Neural cell (in vitro differentiated cells): ENCODE results near the gene TFDP1.

Source experiments
- CTCF ChIP-seq: fragments of 450-650 bp; IDR thresholded peaks from 2 replicates; pipeline ENCODE4 v1.5.1; 2014; ENCODE audit warnings: antibody characterized with exemption, mild to moderate bottlenecking, moderate library complexity; ENCODE audit not compliant: poor library complexity, severe bottlenecking
- EP300 ChIP-seq: fragments of 450-650 bp; conservative IDR thresholded peaks from 2 replicates; pipeline ENCODE4 v1.6.1; 2014; ENCODE audit warnings: antibody characterized with exemption, mild to moderate bottlenecking, moderate library complexity; ENCODE audit not compliant: poor library complexity, severe bottlenecking
- EZH2 ChIP-seq: fragments of 200-600, 300-800 bp; shearing (Covaris generic), sonication (generic); IDR thresholded peaks from 2 replicates; pipeline ENCODE4 v1.6.1; 2014; ENCODE audit warnings: antibody characterized with exemption, low read length, borderline replicate concordance, mild to moderate bottlenecking; ENCODE audit not compliant: insufficient read depth, poor library complexity, severe bottlenecking
- POLR2AphosphoS5 ChIP-seq: IDR thresholded peaks from 2 replicates; pipeline ENCODE4 v1.6.1; 2012
- SMC3 ChIP-seq: fragments of 450-650 bp; conservative IDR thresholded peaks from 2 replicates; pipeline ENCODE4 v1.6.1; 2014; ENCODE audit warnings: antibody characterized with exemption, mild to moderate bottlenecking, moderate library complexity; ENCODE audit not compliant: poor library complexity

GRCh38 chr13:113607056-113607888, 22.7 kb downstream of the TFDP1 start:
- TF ChIP-seq CTCF (no peak), EZH2 (no peak), EP300 (no peak), POLR2AphosphoS5 (no peak), SMC3 (no peak)
